ENCODE results near the gene RSAD2. TPM values are rescaled to one million over a fixed set of nuclear protein-coding genes. Genes with fewer than 3 reads are reported as not detected.

The RSAD2 gene
- total and polyA plus RNA-seq, 2 donors from 2014 or later = 4.3 to 4.5 TPM

GRCh38 chr2:6942848-6943247 is 65.3 kb downstream of the RSAD2 start:
- no peaks in the 10 kb centered on the region for H3K9me3 ChIP-seq (ENCODE audit: control insufficient read depth in 2 of 3, insufficient read depth in 1 of 3, low read length in 3 of 3)
- intact Hi-C loops (cut with DNase I) = no loop called here
- H3K9ac ChIP-seq (ENCODE audit: low read length in 3 of 3) = no peak overlapping the region
- no peak overlapping the region for H3K4me3 ChIP-seq (ENCODE audit: low read length in 3 of 3)
- DNase-seq = no peak
- peaks cover 0 to 2% (median 0%) of the 10 kb centered on the region in 3 donors for H3K4me1 ChIP-seq (ENCODE audit: control insufficient read depth in 2 of 3, insufficient read depth in 2 of 3, low read depth in 1 of 3, low read length in 3 of 3)
- H3K27me3 ChIP-seq (ENCODE audit: control insufficient read depth, insufficient read depth, low read length) = no peaks in the 10 kb centered on the region
- H3K27ac ChIP-seq (ENCODE audit: low read depth in 2 of 2, low read length in 2 of 2) = no peak overlapping the region
- FAIRE-seq = no peak
- H3K36me3 ChIP-seq (ENCODE audit: control insufficient read depth in 2 of 3, insufficient read depth in 3 of 3, low read length in 3 of 3) = peaks cover 0 to 6% (median 3%) of the 10 kb centered on the region in 3 donors
- no peak for TF ChIP-seq CTCF (IDR thresholded peaks at IDR 0.05; ENCODE audit: borderline replicate concordance, extremely low read depth, insufficient read depth)

GRCh38 chr2:6943523-6943922 is 65.9 kb downstream of the RSAD2 start:
- Histone ChIP-seq H3K27ac (ENCODE audit: low read depth in 2 of 2, low read length in 2 of 2) (no peak overlapping the region), H3K36me3 (ENCODE audit: control insufficient read depth in 2 of 3, insufficient read depth in 3 of 3, low read length in 3 of 3) (peaks cover 0 to 6% (median 3%) of the 10 kb centered on the region in 3 donors), H3K4me3 (ENCODE audit: low read length in 3 of 3) (no peak overlapping the region), H3K9me3 (ENCODE audit: control insufficient read depth in 2 of 3, insufficient read depth in 1 of 3, low read length in 3 of 3) (no peaks in the 10 kb centered on the region), H3K4me1 (ENCODE audit: control insufficient read depth in 2 of 3, insufficient read depth in 2 of 3, low read depth in 1 of 3, low read length in 3 of 3) (peaks cover 0 to 2% (median 0%) of the 10 kb centered on the region in 3 donors), H3K27me3 (ENCODE audit: control insufficient read depth, insufficient read depth, low read length) (no peaks in the 10 kb centered on the region), H3K9ac (ENCODE audit: low read length in 3 of 3) (no peak overlapping the region)
- DNase-seq = no peak
- intact Hi-C loops (cut with DNase I) = no loop called here
- TF ChIP-seq CTCF (IDR thresholded peaks at IDR 0.05; ENCODE audit: borderline replicate concordance, extremely low read depth, insufficient read depth) = no peak
- FAIRE-seq = no peak

- H3K4me1 ChIP-seq (ENCODE audit: control insufficient read depth in 2 of 3, insufficient read depth in 2 of 3, low read depth in 1 of 3, low read length in 3 of 3) = peaks cover 0 to 2% (median 0%) of the 10 kb centered on the region in 3 donors
- no peak overlapping the region for H3K27ac ChIP-seq (ENCODE audit: low read depth in 2 of 2, low read length in 2 of 2)
- H3K36me3 ChIP-seq (ENCODE audit: control insufficient read depth in 2 of 3, insufficient read depth in 3 of 3, low read length in 3 of 3) = peaks cover 0 to 6% (median 3%) of the 10 kb centered on the region in 3 donors
- intact Hi-C loops (cut with DNase I) = no loop called here
- H3K4me3 ChIP-seq (ENCODE audit: low read length in 3 of 3) = no peak overlapping the region
- FAIRE-seq (no peak), DNase-seq (no peak)
- H3K27me3 ChIP-seq (ENCODE audit: control insufficient read depth, insufficient read depth, low read length) = no peaks in the 10 kb centered on the region
- no peak for TF ChIP-seq CTCF (IDR thresholded peaks at IDR 0.05; ENCODE audit: borderline replicate concordance, extremely low read depth, insufficient read depth)
- no peak overlapping the region for H3K9ac ChIP-seq (ENCODE audit: low read length in 3 of 3)
- H3K9me3 ChIP-seq (ENCODE audit: control insufficient read depth in 2 of 3, insufficient read depth in 1 of 3, low read length in 3 of 3) = no peaks in the 10 kb centered on the region
These were observed 66.4 kb downstream of the RSAD2 start for GRCh38 chr2:6943971-6944370.

- H3K36me3 ChIP-seq (ENCODE audit: control insufficient read depth in 2 of 3, insufficient read depth in 3 of 3, low read length in 3 of 3) = peaks cover 0 to 6% (median 3%) of the 10 kb centered on the region in 3 donors
- peaks cover 0 to 2% (median 0%) of the 10 kb centered on the region in 3 donors for H3K4me1 ChIP-seq (ENCODE audit: control insufficient read depth in 2 of 3, insufficient read depth in 2 of 3, low read depth in 1 of 3, low read length in 3 of 3)
- no peaks in the 10 kb centered on the region for H3K27me3 ChIP-seq (ENCODE audit: control insufficient read depth, insufficient read depth, low read length)
- FAIRE-seq = no peak
- no peak for DNase-seq
- no peak overlapping the region for H3K4me3 ChIP-seq (ENCODE audit: low read length in 3 of 3)
- H3K27ac ChIP-seq (ENCODE audit: low read depth in 2 of 2, low read length in 2 of 2) = no peak overlapping the region
- TF ChIP-seq CTCF (IDR thresholded peaks at IDR 0.05; ENCODE audit: borderline replicate concordance, extremely low read depth, insufficient read depth) = no peak
- no peaks in the 10 kb centered on the region for H3K9me3 ChIP-seq (ENCODE audit: control insufficient read depth in 2 of 3, insufficient read depth in 1 of 3, low read length in 3 of 3)
- intact Hi-C loops (cut with DNase I) = no loop called here
- no peak overlapping the region for H3K9ac ChIP-seq (ENCODE audit: low read length in 3 of 3)
These were observed 67.0 kb downstream of the RSAD2 start for GRCh38 chr2:6944555-6944954.

Measured in kidney (tissue), 14 donors.